Measurements from ENCODE around the gene GADD45B.
"Not testable (repeated sequence)": the region's sequence is repeated elsewhere in the genome, so short reads cannot be mapped to it uniquely, and the experiment has no call there.

The GADD45B gene

DNA sequence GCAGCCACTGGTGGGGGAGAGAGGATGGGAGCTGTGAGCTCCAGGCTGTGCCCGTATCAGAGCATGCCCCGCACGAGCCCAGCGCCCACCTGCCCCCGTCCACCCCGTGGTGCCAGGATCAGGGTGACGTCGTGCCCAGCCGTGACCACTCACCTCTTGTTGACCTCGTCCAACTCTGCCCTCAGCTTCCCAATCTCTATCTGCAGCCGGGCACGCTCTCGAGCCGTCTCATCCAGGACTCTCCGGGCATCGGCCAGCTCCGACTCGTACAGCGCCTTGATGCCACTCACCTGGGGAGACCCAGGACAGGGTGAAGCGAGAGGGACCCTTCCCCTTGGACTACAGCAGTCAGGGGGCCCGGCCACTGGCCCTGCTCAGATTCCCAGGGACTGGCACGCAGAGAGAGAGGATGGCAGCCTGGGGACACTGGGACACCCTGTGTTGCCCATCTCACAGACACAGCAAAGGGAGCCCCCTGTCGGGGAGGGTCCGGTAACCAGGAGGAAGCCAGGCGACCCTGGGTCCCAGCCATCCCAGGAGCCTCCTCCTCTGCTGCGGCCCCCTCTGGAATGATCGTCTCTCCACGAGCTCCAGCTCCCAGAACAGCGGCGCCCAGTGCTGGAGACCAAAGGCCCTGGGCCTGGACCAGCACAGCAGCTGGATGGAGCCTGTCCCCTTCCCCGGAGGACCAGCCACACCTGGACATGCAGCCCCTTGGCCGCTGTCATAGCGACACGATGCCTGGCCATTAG, 31.5 kb upstream of the GADD45B start:
- DNase-seq, result no peak

DNA sequence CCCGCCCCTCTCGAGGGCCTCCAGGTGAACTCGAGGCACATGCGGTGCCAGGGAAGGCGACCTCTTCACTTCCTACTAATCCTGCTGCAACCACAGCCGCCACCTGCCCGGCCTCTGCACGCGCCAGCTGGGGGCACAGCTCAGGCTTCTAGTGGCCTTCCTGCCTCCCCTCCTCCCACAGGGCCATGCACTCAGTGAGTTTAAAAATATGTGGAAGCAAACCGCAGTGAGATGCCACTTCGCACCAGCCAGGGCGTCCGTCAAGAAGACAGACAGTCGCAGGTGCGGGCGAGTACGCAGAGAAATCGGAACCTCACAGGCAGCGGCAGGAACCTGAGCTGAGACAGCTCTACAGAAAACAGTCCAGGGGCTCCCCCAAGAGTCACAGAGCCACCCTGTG, 29.5 kb upstream of the GADD45B start:
- no peak for DNase-seq

DNA sequence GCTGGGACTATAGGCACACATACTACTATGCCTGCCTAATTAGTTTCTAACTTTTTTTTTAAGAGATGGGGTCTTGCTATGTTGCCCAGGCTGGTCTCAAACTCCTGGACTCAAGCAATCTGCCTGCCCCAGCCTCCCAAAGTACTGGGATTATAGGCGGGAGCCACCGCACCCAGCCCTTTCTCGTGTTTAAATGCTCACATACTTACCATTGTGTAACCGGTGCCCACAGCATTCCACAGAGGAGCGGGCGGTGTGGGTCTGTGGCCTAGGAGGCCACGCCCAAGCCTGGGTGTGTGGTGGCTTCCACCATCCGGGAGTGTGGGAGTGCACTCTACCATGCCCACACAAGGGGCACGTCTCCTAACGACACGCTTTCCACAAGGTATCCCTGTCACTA, 26.9 kb upstream of the GADD45B start:
- DNase-seq, result no peak

- DNase-seq, result no peak
These were observed 24.8 kb upstream of the GADD45B start for GRCh38 chr19:2451138-2451537.

- no peak for DNase-seq
These were observed 24.2 kb upstream of the GADD45B start for GRCh38 chr19:2451741-2452140.

DNA sequence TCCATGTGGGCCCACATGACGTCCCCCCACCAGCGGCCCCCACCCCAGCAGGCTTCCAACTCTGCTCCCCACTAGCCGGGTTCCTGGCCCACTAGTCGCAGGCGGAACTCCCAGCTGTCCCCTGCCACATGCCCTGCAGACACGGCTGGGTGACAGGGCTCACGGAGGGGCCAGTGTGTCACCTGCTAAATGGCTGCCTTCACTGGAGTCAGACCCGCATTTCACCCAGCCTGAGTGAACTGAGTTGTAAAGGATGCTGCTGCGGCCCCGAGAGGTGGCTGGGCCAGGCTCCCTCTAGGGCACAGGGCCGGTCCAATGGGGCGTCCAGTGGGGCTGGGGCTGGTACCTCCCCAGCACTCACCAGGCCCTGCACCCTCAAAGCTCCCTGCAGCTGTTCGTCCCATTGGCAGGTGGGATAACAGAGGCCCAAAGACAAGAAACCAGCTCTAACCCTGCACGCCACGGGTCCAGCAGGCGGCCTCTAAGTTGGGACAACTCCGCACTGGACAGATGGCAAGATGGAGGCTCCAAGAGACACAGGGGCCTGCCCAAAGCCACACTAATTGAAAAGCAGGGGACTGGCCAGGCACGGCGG, 22.4 kb upstream of the GADD45B start:
- DNase-seq, result no peak

GRCh38 chr19:2454199-2454961, 21.5 kb upstream of the GADD45B start:
- DNase-seq, result no peak

- no peak for DNase-seq
These were observed 20.7 kb upstream of the GADD45B start for GRCh38 chr19:2454962-2455850.

DNA sequence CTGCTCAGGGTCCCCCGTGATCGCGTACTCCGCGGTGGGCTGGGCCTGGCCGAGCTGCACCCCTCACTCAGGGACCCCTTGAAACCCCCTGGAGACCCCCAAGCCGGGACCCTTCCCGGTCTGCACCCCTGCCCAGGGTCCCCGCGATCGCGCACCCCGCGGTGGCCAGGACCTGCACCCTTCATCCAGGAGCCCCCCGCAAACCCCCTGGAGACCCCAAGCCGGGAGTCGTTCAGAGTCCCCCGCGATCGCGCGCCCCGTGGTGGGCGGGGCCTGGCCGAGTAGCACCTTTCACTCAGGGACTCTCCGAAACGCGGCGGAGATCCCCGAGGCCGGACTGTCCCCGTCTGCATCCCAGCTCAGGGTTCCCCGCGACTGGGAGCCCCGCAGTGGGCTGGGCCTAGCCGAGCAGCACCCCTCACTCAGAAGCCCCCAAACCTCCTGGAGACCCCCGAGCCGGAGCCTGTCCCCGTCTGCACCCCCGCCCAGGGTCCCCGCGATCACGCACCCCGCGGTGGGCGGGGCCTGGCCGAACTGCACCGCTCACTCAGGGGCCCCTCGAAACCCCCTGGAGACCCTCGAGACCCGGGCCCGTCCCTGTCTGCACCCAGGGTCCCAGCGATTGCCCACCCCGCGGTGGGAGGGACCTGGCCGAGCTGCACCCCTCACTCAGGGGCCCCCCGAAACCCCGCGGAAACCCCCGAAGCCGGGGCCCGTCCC, 19.9 kb upstream of the GADD45B start:
- DNase-seq, result no peak

- DNase-seq, result no peak
These were observed 18.4 kb upstream of the GADD45B start for GRCh38 chr19:2457394-2458037.

- no peak for DNase-seq
These were observed 17.9 kb upstream of the GADD45B start for GRCh38 chr19:2458054-2458453.

DNA sequence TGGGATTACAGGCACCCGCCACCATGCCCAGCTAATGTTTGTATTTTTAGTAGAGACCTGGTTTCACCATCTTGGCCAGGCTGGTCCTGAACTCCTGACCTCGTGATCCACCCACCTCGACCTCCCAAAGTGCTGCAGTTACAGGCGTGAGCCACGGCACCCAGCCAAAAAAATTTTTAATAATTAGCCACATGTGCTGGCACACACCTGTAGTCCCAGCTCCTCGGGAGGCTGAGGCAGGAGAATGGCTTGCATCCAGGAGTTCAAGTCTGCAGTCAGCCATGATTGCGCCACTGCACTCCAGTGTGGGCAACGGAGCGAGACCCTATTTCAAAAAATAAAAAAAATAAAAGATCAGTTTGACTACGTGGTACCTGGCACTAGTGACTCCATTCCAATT, 17.2 kb upstream of the GADD45B start:
- not testable (repeated sequence) for DNase-seq

DNA sequence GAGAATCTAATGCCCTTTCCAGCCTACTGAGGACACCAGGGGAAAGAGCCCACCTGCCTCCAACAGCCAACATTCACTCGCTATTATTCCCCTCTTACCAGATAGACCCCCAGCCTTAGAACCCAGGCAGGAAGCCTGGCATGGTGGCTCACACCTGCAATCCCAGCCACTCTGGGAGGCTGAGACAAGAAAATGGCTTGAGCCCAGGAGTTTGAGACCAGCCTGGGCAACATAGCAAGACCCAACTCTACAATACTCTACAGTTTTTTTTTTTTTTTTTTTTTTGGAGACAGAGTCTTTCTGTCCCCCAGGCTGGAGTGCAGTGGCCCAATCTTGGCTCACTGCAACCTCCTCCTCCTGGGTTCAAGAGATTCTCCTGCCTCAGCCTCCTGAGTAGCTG, 15.7 kb upstream of the GADD45B start:
- DNase-seq, result no peak

DNA sequence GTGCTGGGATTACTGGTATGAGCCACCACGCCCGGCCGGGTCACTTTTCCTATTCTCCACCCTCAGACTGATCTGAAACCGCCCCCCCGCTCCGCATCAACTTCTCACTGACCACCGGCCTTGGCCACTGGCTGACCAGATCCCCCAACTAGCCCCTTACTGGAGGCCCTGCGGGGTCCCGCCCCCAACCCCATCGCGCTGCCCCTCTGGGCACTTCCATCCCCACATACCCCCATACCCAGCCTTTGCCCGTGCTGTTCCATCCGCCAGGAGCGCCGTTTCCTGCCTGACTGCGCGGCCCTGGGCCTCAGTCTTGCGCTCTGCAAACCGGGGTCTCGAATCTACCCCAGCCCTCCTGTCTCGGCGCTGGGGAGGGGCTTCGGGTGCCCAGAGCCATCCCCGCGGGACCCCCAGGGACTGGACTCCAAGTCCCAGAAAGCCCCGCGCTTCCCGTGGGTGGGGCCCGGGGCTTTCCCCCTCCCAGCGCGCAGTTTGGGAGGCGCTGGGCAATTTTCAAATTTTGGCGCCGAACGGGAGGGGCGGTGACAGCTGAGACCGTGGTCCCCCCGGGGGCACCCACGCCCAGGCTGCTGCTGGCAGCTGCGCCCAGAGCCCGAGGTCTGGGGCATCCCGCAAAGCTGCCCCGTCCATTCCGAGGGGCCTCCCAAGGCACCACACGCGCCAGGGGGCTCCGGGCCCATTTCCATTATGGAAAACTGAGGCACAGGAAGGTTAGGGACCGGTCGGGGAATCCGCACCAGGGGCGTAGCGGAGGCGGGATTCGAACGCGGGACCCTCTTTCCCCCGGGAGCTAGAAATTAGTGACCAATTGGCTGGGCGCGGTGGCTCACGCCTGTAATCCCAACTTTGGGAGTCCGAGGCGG, 13.9 kb upstream of the GADD45B start:
- DNase-seq, result peak; percentile 50

- peak; percentile 52 for DNase-seq
These were observed 13.1 kb upstream of the GADD45B start for GRCh38 chr19:2462635-2463421.

GRCh38 chr19:2463694-2464093, 12.2 kb upstream of the GADD45B start:
- not testable (repeated sequence) for DNase-seq

DNA sequence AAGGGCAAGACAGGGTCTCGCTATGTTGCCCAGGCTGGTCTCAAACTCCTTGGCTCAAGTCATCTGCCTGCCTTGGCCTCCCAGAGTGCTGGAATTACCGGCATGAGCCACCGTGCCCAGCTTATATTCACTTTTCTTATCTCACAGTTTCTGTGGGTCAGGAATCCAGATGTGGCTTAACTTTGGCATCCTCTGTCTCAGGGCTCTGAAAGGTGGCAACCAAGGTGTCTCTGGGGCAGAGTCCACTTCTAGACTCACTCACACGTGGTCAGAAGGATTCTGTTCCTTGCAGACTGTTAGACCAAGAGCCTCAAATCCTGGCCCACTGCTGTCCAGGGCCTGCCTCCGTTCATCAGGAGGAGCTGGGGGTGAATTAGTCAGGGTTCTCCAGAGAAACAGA, 11.5 kb upstream of the GADD45B start:
- no peak for DNase-seq

- DNase-seq, result no peak
These were observed 7.3 kb upstream of the GADD45B start for GRCh38 chr19:2468596-2468995.

GRCh38 chr19:2469102-2469914, 6.6 kb upstream of the GADD45B start:
- no peak for DNase-seq

Data from DMS79 treated with DMSO at 0.1 percent for 48 hours (cell line).